HG02759 (cell line): ENCODE measurements around the gene CLK1.
"Not testable (repeated sequence)": the region's sequence is repeated elsewhere in the genome, so short reads cannot be mapped to it uniquely, and the experiment has no call there.

Source experiments
- ATAC-seq: cut with Tn5 transposase; IDR thresholded peaks from one replicate; pipeline ENCODE4 v1.9.1; 2021; ENCODE audit warnings: mild to moderate bottlenecking, moderate library complexity; ENCODE audit not compliant: unreplicated experiment

CLK1 gene

DNA sequence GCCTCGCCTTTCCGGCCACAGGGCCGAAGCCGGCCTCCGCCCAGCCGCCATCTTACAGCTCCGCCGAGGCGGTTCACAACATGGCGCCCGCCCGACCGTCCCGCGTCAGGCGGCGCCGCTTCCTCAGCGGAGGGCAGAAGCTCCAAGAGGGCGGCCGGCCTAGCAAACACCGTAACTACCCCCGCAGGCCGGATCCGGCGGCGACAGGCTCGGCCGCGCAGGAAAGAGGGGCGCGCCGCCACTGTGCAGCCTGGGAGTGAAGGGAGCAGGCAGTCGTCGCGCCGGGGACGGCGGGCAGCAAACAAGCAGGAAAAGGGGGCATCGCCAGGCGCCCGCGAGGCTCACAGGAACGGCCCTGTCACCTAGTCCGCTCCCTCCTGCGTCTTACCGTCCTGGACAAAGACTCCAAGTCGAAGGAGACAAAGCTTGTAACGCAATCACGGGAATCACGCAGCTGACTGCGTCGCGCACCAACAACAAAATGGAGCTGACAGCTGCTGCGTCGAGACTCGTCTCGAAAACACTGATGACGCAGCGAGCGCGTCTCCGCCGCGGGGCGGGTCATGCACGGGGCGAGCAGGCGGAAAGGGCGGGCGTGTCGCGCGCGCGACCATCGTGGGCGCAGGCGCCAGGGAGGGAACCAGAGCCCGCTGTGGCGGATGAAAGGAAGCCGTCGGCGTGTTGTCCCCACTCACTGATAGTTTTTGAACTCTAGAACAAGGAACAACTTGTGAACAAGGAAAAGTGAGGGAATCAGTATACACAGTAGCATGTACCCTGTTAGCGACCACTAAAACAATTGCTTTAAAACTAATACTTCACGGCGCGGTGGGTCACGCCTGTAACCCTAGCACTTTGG lies at the start of gene CLK1:
TSS of gene CLK1 (minus strand) at position 483 of the 859 bp plus-strand sequence. CDS start 2,796 bp downstream, outside the sequence.
- ATAC-seq: peak; percentile 90

DNA sequence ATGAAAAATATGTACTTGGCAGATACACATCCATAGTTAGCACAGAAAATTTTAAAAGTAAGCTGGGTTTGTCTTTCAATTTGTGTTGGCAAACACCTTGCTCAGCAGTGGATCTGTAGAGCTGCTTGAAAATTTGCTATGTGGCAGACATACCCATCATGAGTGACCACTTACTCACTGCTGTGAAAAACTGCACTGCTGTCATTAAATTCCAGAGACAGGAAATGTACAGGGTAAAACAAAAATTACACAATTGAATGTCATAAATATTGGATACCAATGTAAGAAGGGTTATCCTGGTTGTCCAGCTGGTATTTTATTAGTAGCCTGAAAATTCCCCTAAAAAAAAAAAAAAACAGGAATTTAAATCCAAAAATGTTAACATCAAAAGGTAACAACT lies 49.2 kb upstream of the CLK1 start:
- no peak for ATAC-seq

- no peak for ATAC-seq
These were observed 45.5 kb upstream of the CLK1 start for GRCh38 chr2:200909958-200910357.

GRCh38 chr2:200905618-200906296 lies 41.3 kb upstream of the CLK1 start:
- no peak for ATAC-seq

DNA sequence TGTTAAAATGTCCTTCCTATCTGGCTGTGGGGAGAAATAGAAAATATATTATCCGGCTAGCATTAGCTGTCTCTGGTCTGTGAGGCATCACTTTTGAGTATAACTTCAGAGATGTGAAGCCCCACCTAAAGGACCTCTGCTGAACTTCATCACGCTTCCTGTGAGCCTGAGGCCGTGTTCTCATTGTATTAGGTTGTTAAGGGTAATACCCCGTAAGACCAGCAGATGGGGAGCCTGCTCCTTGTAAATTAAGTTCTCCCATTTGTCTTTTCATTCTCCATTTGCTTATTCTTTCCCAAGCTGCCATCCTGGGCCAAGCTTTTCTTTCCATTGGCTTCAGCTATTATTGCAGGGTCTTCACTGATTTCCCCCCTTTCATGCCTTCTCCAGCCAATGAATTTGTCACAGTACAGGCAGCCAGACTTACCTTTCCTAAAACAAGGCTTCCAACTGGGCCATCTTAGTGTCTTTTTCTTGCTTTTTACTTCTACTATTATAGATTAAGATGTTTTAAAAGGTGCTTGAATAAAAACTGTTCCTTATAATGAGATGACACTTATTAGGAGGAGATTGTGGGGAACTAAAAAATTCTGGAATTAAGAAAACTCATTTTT lies 37.1 kb upstream of the CLK1 start:
- ATAC-seq: peak; percentile 98

- ATAC-seq: no peak
These were observed 35.0 kb upstream of the CLK1 start for GRCh38 chr2:200899482-200899881.

DNA sequence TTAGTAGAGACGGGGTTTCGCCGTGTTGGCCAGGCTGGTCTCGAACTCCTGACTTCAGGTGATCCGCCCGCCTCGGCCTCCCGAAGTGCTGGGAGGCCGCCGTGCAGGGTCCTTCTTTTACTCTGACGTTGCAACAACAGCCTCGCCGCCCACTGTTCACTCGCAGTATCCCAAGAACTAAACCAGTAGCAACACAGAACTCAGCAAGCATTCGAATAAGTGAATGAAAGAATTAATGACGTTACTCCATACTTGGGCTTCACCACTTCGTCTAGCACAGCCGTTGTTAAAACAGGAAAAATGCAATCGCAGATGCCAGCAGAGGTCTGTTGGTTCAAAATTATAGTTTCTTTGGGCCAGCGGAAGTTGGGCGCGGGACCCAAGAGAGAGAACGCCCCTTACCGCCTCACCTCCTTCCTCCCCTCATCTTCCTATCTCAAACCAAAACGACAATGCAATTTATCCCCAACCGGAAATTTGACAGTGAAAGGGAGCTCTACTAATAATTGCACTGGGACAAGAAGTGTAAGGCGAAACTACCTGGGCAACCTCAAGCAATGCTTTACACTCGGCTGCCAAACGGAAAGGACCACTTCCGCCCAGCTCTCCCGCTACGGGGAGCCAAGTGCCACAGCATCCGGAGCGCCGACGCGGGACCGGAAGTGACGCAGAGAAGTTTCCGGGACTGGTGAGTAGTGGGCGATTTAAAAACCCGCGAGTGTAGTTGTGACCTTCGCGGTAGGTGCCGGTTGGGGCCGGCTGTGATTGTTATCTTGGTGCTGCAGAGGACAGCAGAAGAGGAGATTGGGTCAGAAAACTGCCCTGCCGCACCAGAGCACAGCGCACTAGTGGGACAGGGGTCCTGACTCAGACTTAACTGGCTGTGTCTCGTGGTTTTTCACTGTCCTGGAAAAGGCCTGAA lies 24.5 kb upstream of the CLK1 start, which contains the start of the genes NIF3L1 and PPIL3:
TSS of gene NIF3L1 (plus strand) at position 668 of the 922 bp plus-strand sequence. CDS start 2,573 bp downstream, outside the sequence.
TSS of gene PPIL3 (minus strand) at position 374 of the 922 bp plus-strand sequence. CDS start 1,462 bp downstream, outside the sequence.
- ATAC-seq: peak; percentile 93

- not testable (repeated sequence) for ATAC-seq
These were observed 17.3 kb upstream of the CLK1 start for GRCh38 chr2:200881715-200882249.

- ATAC-seq: no peak
These were observed 13.9 kb upstream of the CLK1 start for GRCh38 chr2:200878289-200878880.

- no peak for ATAC-seq
These were observed 13.0 kb upstream of the CLK1 start for GRCh38 chr2:200877443-200877842.

DNA sequence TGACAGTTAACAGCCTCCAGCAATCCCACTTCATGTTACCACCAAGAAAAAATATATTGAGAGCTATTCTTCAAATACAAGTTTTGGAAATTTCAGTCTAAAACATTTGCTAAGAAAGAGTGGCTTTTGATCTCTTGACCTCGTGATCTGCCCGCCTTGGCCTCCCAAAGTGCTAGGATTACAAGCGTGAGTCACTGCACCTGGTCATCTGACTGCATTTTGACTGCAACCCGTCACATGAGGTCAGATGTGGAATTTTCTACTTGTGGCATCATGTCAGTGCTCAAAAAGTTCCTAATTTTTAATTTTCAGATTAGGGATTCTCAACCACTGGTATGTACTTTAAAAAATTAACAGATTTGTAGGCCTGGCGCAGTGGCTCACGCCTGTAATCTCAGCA lies 9.1 kb upstream of the CLK1 start:
- no peak for ATAC-seq

- ATAC-seq: no peak
These were observed 6.7 kb upstream of the CLK1 start for GRCh38 chr2:200871151-200871550.

DNA sequence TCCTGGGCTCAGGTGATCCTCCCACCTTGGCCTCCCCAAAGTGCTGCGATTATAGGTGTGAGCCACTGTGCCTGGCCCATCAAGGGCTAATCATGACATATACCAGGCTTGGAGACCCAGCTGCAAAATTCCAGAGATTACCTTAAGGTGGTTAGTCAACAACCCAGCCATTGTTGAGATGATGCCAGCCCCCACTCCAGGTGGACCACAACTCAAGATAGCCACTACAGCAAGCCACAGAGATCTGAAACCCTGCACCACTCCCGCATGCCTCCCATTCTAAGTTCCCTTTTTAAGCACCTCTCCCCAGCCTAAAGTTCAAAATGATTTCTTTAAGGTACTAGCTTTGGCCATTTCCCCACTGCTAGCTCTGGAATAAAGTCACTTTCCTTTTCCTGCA lies 4.6 kb upstream of the CLK1 start:
- ATAC-seq: no peak

- peak; percentile 14 for ATAC-seq
These were observed 679 bp downstream of the CLK1 start for GRCh38 chr2:200863782-200864175.

DNA sequence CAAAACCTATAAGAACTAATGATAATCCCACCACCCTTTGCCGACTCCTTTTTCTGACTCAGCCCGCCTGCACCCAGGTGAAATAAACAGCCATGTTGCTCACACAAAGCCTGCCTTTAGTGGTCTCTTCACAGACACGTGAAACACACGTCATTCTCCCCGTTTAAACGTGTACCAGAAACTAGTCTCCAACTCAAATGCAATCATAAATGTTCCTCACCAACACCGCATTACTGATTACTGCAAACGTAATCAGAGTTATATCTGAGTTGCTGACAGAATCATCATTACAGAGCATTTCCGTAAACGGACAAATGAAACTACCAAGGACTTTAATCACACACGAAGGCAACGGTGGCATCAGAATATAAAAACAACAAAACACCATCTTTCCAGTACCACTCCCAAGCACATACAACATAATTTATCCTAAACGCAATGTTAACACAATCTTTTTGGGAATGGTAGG lies 1.9 kb downstream of the CLK1 start:
- no peak for ATAC-seq

DNA sequence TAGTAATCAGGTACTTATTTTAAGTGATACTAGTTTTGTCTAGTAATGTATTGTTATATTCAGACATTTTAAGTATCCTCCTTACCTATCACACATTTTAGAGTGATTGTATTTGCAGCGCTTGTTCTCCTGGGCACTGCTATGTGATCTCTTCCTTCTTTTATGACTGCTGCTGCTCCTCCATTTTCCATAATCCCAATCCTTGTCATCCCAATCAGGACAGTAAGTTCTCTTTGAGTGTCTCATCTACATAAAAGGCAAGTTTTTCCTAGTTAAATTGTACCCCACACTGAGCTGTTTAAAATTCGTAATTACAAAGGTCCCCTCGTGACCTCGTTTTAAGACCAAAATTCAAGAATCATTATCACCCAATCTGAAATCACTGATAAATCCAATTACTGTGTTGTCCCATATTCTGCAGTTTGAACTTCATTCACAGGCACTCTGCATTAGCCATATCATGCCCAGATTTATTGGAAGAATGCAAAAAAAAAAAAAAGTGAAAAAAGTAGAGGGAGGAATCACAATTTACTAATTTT lies 2.8 kb downstream of the CLK1 start:
- no peak for ATAC-seq

DNA sequence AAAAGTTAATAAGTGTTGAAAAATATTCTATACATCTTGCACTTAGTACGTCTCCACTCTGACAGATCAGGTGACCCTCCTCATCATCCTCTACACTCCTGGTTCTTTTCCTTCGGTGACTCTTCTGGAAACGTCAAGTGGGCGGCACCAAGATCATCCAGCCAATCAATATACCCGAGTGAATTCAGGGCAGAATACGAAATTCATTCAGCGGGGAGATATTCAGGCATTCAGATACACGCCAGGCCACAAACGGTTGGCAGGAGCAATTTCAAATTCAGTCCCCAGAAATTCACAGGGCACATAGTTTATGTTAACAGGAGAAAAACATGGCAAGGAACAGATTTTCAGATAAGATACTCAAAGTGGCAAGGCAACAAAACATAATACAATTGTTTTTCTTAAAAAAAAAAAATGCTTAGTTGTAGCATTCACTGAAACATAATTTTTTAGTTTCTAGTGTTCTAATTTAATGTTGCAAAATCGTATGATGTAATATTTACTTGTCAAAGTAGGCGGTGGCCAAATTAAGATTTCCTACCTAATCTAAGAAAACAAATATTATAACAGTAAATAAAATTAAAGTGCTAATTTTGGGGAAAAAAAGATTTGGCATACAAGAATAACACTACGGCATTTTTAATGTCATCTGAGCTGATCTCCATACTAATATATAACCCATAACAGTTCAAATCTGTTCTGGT lies 4.2 kb downstream of the CLK1 start:
- ATAC-seq: no peak

- no peak for ATAC-seq
These were observed 7.7 kb downstream of the CLK1 start for GRCh38 chr2:200856806-200857205.

DNA sequence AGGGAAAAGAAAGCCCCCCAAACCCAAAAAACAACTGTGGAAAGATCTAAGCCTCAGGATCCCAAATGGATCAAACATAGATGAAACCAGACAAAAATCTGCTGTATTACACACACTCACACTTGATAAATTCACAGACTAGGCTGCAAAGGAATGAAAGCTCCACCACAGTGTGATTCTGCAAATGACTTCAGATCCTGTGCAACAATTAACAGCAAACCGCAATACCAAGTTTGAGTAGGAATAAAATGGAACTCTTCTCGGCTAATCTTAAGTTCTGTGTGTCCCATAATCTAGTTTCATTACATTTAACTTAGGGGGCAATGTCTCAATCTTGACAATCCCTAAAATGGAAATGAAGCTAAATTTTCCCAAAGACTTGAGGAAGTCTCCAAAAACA lies 11.9 kb downstream of the CLK1 start:
- ATAC-seq: no peak
